Nephron (organoid): ENCODE results near the gene AFAP1.

Experiments
- H3K27ac Mint-ChIP-seq, 3 experiments: 2 replicates each; pipeline ENCODE4 v1.8.0; 2020; ENCODE audit warnings: mixed read lengths in 3 of 3, mild to moderate bottlenecking in 2 of 3, moderate library complexity in 1 of 3
- H3K27me3 Mint-ChIP-seq: 2 replicates; pipeline ENCODE4 v1.8.0; 2021; ENCODE audit warnings: low read depth, mild to moderate bottlenecking, moderate library complexity, mixed read lengths
- H3K36me3 Mint-ChIP-seq: 2 replicates; pipeline ENCODE4 v1.8.0; 2020; ENCODE audit warnings: low read depth, mixed read lengths
- H3K4me1 Mint-ChIP-seq: 2 replicates; pipeline ENCODE4 v1.8.0; 2020; ENCODE audit warnings: mixed read lengths
- H3K4me3 Mint-ChIP-seq, 3 experiments: 2 replicates each; pipeline ENCODE4 v1.8.0; 2020; ENCODE audit warnings: mild to moderate bottlenecking in 3 of 3, mixed read lengths in 3 of 3, moderate library complexity in 2 of 3
- H3K9me3 Mint-ChIP-seq: 2 replicates; pipeline ENCODE4 v1.8.0; 2020; ENCODE audit warnings: mixed read lengths
- CTCF ChIP-seq, 3 experiments: fragments of 200-600 bp; sonication (generic); IDR thresholded peaks; one replicate each; pipeline ENCODE4 v1.5.0; 2021; ENCODE audit warnings: antibody characterized with exemption in 3 of 3; ENCODE audit not compliant: unreplicated experiment in 3 of 3

Gene AFAP1

GRCh38 chr4:7984286-7984925 lies 44.7 kb upstream of the AFAP1 start:
- Mint-ChIP-seq H3K36me3 (no peaks in the 10 kb centered on the region), H3K9me3 (peaks cover 4% of the 10 kb centered on the region), H3K4me3 (no peak overlapping the region), H3K27ac (no peak overlapping the region), H3K4me1 (peaks cover 18% of the 10 kb centered on the region), H3K27me3 (peaks cover 7% of the 10 kb centered on the region)
- TF ChIP-seq CTCF (IDR thresholded peaks at IDR 0.05; ENCODE audit: unreplicated experiment in 3 of 3) = no peak

DNA sequence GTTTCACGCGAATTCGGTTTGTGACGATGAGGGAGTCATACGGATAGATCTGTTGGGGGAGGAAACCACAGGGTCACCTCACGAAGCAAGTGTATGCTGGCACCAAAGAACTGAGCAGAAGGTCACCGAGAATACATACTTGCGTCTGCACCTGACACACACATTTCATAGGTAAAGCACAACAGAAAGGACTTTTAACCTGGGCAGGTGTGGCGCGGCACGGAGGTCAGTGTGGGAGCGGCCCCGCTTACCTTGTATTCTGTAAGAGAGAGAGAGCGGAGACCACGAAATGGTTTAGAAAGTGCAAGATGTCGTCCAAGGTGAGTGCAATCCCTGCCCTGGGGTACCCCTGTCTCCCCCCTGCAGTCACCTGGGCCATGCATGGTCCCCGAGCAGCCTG lies 43.6 kb upstream of the AFAP1 start:
- no peak for TF ChIP-seq CTCF (IDR thresholded peaks at IDR 0.05; ENCODE audit: unreplicated experiment in 3 of 3)
- Mint-ChIP-seq H3K9me3 (peaks cover 4% of the 10 kb centered on the region), H3K27me3 (peaks cover 7% of the 10 kb centered on the region), H3K36me3 (no peaks in the 10 kb centered on the region), H3K27ac (no peak overlapping the region), H3K4me3 (no peak overlapping the region), H3K4me1 (peaks cover 25% of the 10 kb centered on the region)

DNA sequence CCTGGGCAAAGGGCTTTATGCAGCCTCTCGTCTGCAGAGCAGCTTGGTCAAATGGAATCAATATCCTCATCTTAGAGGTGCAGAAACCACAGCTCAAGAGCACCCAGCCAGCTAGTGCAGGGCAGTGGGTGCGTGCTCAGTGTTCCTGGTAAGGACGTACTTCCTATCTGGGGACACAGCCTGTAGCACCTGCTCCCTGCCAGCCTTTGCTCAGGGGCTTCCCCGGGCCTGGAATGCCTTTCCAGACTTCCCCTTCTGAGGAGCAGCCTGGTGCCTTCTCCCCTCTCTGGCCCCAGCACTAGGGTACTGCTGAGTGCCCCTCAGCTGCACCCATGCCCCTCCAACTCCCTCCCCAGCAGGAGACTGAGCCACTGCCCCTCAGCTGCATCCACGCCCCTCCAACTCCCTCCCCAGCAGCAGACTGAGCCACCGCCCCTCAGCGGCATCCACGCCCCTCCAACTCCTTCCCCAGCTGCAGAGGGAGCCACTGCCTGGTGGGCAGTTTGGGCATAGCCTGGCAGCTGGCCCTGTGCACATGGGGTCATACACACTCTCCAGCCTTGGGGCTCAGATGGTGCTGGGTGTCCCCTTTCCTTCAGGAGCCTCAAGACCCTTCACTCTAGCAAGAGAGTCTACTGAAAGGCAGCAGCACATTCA lies 42.2 kb upstream of the AFAP1 start:
- H3K4me1 Mint-ChIP-seq = peaks cover 32% of the 10 kb centered on the region
- H3K4me3 Mint-ChIP-seq = no peak overlapping the region
- H3K27me3 Mint-ChIP-seq = no peaks in the 10 kb centered on the region

DNA sequence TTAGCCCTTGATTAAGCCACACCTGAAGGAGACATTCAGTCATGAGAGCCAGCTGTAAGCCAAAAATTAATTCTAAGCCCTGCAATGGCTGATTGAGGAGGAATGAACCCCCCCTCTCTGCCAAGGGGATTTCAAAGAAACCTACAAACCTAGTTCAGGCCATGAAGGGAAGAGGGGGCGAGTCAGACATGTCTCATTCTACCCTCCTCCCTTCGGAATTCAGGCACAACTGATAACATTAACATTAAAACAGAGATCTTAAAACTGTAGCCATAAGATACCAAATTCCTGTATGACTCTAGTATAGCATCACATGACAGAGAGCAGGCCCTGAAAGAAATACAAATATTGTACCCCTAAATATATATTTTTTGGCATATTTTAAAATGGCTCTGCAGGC lies 40.4 kb upstream of the AFAP1 start:
- no peaks in the 10 kb centered on the region for H3K36me3 Mint-ChIP-seq
- no peaks in the 10 kb centered on the region for H3K9me3 Mint-ChIP-seq

More for the DNA sequence above, 42.2 kb upstream of the AFAP1 start:
- no peak for TF ChIP-seq CTCF (IDR thresholded peaks at IDR 0.05; ENCODE audit: unreplicated experiment in 3 of 3)
- Mint-ChIP-seq H3K36me3 (no peaks in the 10 kb centered on the region), H3K9me3 (no peaks in the 10 kb centered on the region), H3K27ac (no peak overlapping the region)

GRCh38 chr4:7979652-7979968 lies 39.9 kb upstream of the AFAP1 start:
- no peaks in the 10 kb centered on the region for H3K36me3 Mint-ChIP-seq
- peak overlapping the region in 2 of 3 experiments; percentile 3 to 18 for H3K27ac Mint-ChIP-seq
- H3K27me3 Mint-ChIP-seq = no peaks in the 10 kb centered on the region
- no peak overlapping the region for H3K4me3 Mint-ChIP-seq
- peaks cover 23% of the 10 kb centered on the region for H3K4me1 Mint-ChIP-seq
- H3K9me3 Mint-ChIP-seq = no peaks in the 10 kb centered on the region
- TF ChIP-seq CTCF (IDR thresholded peaks at IDR 0.05; ENCODE audit: unreplicated experiment in 3 of 3) = no peak

More for the DNA sequence above, 40.4 kb upstream of the AFAP1 start:
- TF ChIP-seq CTCF (IDR thresholded peaks at IDR 0.05; ENCODE audit: unreplicated experiment in 3 of 3) = no peak
- no peak overlapping the region for H3K4me3 Mint-ChIP-seq
- no peaks in the 10 kb centered on the region for H3K27me3 Mint-ChIP-seq
- H3K27ac Mint-ChIP-seq = no peak overlapping the region
- peaks cover 23% of the 10 kb centered on the region for H3K4me1 Mint-ChIP-seq
